Eye (tissue), 1 donor: ENCODE results near the gene CHD5.

Experiments used
- DNase-seq: peaks from one replicate; pipeline ENCODE4 v3.0.0-alpha.2; 2015

The CHD5 gene

GRCh38 chr1:6200188-6200809 lies 20.2 kb upstream of the CHD5 start:
- no peak for DNase-seq

DNA sequence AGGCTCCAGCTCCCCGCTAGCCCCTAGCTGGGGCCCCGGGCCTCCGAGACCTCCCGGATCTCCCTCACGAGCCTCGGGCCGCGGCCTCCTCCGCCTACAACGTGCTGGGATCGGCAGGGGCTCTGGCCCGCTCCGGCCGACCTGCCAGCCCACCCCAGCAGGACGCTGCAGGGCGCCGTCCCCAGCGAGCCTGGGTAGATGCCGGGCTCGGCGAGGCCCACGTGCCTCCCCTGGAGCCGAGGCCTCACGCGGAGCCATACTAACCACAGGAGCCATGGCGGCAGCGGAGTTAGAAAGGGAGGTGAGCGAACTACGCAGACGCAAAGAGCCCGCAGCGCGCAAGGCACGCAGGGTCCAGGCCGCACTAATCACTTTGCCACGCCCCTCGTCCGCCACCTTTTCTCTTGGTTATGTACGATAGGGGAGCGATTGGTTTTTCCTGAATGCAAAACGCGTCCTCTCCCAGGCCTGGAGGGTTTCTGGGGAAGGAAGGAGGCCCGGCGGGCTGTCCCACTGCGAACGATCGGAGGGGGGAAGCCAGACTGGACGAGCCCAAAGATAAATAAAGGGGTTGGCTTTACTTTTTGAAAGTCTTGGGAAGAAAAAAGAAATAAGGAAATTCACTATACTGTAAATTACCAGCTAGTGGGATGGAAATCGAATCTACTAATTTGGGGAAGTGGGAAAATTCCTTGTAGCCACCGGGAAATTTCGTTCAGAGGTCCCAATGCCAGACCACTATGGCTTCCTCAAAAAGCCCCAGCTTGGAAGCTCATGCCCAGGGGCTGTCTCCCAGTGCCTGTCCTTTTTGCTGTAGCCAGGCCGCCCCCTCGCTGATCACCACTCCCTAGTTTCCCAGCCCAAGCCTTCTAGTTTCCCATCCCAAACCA lies 19.4 kb upstream of the CHD5 start, which contains the start of gene RPL22:
TSS of gene RPL22 (minus strand) at position 298 of the 890 bp plus-strand sequence. CDS start at position 276, 22 bp downstream.
- peak; percentile 100 for DNase-seq

DNA sequence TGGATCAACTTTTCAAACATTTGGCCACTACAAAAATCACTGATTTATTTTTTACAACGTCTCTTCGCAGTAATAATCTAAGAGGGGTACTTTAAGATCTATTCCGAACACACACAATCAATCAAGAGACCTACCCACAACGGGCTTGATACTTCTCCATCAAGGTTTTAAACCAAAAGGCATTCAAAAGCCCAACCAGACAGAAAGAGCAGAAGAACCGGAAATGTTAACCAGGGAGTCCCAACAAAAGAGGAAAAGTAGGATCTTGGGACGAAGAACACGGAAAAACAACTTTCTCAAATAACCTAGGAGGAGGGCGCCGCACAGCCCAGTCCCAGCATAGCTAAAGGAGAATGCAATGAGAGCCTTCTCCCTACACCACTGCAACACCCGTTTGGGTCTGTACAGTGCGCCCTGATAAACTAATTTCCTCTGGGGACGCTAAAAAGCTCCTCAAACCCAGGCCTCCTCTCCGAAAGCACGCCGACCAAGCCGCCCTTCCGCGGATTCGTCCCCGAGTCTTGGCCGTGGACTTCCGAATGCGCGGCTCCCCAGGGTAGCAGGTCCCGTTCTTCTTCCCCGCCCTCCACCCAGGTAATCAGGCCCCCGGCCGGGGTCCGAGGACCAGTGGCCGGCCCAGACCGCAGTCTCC lies 18.7 kb upstream of the CHD5 start:
- DNase-seq: no peak

GRCh38 chr1:6197746-6198427 lies 17.8 kb upstream of the CHD5 start:
- DNase-seq: no peak

GRCh38 chr1:6191968-6192367 lies 11.8 kb upstream of the CHD5 start:
- no peak for DNase-seq

GRCh38 chr1:6188466-6188865 lies 8.3 kb upstream of the CHD5 start:
- no peak for DNase-seq

DNA sequence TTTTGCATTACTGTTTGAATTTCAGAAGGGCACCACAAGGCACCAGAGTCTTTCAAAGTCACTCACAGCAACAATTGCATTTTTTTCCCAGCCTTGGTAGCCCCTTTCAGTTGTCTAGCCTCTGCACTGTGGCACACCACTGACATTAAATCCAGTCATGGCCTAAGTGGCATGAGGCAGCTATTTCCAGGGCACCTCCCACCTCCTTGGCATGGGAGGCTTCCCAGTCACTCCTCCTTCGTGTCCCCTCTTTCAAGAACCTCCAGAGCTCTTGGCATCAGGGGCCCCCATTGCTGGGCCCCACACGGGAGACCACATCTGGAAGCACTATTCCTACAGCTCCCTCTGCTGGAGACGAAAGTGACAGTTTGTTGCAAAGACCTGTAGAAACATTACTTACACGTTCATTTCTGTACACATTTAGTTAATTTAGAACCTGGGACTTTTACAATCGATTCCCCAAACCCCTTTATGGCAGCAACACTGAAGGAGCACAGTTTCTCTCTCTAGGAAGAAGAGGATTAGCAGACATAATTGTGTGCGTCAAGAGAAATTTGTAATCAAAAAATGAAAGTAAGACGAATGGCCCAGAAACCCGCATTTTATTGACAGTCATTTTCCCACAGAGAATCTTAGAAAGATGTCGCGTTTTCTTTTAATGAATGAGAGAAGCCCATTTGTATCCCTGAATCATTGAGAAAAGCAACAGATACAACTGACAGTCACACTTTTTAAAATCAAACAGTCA lies 5.7 kb upstream of the CHD5 start:
- peak; percentile 52 for DNase-seq

DNA sequence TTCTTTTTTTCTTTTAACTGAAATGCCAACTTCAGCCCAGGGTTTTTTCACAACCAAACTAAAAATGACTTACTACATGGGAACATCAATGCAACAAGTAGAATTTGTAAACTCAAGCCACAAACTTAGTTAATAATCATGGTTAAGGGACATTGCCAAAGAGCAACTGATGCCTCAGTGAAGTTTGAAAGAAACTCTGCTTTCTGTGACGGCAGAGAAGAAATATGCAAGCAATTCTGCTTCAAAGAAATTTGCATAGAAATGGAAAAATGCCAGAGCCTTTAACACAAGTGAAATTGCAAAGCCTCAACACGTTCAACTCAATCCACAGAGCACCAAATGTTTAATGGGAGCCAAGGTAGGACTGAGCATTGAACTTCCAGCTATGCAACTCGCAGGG lies 5.0 kb upstream of the CHD5 start:
- DNase-seq: no peak

DNA sequence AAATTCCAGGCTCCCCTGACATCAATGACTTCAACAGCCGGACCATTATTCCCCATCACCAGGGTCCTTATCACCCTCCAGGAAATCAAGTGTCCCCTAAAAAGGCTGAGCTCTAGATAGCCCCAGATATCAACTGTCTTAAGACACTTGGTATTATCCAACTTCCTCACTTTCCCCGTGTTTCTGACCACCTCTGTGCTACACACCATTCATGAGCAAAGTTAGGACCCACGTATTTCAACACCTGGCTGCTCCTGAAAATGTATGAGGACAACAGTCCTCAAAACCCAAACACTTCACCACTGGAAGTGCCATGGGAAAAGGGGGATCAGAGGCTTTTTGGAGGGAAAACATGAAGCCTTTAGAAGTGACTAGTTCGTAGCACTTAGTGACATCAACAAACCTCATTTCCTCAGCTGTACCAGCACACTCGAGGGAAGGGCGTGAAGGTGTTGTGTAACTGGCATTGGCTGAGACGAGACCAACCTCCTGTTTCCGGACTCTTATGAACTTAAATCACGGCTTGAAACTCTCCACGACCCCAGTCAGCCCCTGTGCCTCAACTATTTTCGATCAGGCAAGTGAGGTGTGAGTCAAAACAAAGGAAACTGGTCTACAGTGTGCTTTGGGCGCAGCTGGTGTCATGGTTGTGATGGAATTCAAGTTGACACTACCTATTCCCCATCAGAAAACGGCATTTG lies 4.1 kb upstream of the CHD5 start:
- DNase-seq: no peak

GRCh38 chr1:6183520-6183989 lies 3.4 kb upstream of the CHD5 start:
- DNase-seq: no peak

DNA sequence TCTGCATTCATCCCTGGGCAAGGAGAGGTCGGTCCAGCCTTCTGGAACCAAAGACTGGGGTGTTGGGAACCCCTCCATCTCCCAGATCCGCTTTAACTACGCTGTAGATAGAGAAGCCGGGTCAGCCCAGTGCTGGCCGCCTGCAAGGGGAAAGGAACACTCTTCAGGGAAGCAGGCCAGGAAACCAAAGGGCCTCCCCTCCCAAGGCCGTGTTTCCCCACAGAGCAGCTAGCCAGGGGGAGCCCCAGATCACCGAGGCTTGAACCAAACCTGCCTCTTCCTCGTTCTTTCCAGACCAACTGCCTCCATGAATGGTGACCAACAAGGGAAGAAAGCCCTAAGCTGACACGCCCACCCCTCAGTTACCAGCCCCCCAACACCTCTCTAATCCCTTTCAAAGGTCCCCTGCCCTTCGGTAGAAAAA lies 1.2 kb upstream of the CHD5 start:
- no peak for DNase-seq

GRCh38 chr1:6180707-6181311 lies 688 bp upstream of the CHD5 start:
- DNase-seq: peak; percentile 53

- DNase-seq: no peak
These were observed 451 bp downstream of the CHD5 start for GRCh38 chr1:6179564-6180175.

GRCh38 chr1:6178751-6179563 lies 1.2 kb downstream of the CHD5 start:
- DNase-seq: no peak

- no peak for DNase-seq
These were observed 2.3 kb downstream of the CHD5 start for GRCh38 chr1:6177681-6178380.

DNA sequence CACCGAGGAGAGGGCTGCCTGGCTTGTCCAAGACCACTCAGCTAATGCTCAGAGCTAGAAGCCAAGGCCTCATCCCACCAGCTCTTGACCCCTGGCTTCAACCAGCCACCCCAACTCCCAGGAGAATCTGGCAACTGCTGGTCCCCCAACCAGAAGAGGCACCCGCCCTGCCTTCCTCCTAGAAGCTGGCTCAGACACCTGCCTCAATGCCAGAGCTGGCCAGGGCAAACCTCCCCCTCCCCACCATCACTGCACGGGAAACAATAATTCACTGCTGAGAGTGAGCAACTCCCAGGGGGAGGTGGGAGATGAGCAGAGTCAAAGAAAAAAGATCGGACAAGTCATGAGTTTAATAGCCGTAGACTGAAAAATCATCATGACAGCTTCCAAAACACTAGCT lies 3.3 kb downstream of the CHD5 start:
- no peak for DNase-seq

DNA sequence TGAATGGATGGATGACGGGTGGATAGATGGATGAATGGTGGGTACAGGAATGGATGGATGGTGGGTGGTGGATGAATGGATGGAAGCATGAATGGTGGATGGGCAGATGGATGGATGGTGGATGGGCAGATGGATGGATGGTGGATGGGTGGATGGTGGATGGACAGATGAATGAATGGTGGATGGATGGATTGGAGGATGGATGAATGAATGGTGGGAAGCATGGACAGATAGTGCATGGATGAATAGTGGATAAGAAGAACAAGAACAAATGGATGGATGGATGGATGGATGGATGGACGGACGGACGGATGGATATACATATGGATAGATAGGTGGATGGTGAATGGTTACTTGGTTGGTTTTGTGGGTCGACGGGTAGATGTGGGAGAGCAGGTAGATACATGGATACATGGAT lies 4.7 kb downstream of the CHD5 start:
- DNase-seq: no peak

DNA sequence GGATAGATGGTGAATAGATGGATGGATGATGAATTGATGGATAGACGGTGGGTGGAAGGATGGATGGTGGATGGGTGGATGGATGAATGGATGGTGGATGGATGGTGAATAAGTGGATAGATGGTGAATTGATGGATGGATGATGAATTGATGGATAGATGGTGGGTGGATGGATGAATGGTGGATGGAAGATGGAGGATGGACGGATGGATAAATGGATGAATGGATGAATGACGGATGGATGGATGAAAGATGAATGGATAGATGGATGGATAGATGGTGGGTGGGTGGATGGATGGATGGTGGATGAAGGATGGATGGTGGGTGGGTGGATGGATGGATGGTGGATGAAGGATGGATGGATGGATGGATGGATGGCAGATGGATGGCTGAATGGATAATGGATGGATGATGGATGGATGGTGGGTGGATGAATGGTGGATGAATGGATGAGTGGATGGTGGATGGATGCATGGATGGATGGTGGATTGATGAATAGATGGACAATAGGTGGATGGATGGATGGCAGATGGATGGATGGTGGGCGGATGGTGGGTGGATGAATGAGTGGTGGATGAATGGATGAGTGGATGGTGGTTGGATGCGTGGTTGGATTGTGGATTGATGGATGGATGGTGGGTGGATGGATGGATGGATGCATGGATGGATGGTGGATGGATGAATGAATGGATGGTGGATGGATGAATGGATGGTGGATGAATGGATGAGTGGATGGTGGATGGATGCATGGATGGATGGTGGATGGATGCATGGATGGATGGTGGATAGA lies 5.3 kb downstream of the CHD5 start:
- DNase-seq: no peak
